ENCODE results near the gene PNKD.

PNKD gene

DNA sequence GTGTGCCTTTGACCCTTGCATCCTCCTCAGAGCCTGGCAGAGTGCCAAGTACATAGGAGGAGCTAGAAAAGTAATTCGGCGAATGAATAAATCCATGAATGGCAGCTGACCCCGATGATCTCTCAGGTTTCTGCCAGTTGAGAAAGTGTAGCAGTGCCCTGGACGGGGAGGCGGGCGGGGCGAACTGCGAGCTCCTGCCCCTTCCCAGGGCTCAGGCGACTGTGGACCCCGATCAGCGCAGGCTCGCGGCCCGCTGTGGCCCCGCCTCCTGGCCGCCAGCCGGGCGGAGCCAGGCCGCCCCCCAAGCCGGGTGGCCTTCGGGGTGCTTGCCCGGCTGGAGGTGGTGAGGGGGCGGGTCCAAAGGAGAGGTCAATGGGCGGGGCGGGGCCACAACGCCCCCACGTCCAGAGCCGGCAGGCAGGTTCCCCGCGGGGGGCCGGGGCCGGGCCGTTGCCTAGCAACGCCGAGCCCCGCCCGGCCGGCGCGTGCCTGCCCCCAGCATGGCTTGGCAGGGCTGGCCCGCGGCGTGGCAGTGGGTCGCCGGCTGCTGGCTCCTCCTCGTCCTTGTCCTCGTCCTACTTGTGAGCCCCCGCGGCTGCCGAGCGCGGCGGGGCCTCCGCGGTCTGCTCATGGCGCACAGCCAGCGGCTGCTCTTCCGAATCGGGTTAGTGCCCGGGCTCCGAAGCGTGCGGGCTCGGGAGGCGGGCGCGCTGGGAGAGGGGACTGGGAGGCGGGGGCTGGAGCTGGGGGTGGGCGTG is 52.6 kb downstream of the PNKD start:
- Mint-ChIP-seq H3K9me3 (no peaks in the 10 kb centered on the region), H3K27me3 (peaks cover 8% of the 10 kb centered on the region), H3K36me3 (ENCODE audit: low read depth) (no peaks in the 10 kb centered on the region), H3K4me3 (peak overlapping the region; percentile 83), H3K27ac (no peak overlapping the region), H3K4me1 (ENCODE audit: low read depth) (peaks cover 27% of the 10 kb centered on the region)

- peaks cover 27% of the 10 kb centered on the region for H3K4me1 Mint-ChIP-seq (ENCODE audit: low read depth)
- H3K27ac Mint-ChIP-seq: peak overlapping the region; percentile 34
- peak overlapping the region; percentile 83 for H3K4me3 Mint-ChIP-seq
- H3K27me3 Mint-ChIP-seq: peaks cover 8% of the 10 kb centered on the region
- H3K36me3 Mint-ChIP-seq (ENCODE audit: low read depth): no peaks in the 10 kb centered on the region
- no peaks in the 10 kb centered on the region for H3K9me3 Mint-ChIP-seq
These were observed 53.5 kb downstream of the PNKD start for GRCh38 chr2:218323526-218324472.

DNA sequence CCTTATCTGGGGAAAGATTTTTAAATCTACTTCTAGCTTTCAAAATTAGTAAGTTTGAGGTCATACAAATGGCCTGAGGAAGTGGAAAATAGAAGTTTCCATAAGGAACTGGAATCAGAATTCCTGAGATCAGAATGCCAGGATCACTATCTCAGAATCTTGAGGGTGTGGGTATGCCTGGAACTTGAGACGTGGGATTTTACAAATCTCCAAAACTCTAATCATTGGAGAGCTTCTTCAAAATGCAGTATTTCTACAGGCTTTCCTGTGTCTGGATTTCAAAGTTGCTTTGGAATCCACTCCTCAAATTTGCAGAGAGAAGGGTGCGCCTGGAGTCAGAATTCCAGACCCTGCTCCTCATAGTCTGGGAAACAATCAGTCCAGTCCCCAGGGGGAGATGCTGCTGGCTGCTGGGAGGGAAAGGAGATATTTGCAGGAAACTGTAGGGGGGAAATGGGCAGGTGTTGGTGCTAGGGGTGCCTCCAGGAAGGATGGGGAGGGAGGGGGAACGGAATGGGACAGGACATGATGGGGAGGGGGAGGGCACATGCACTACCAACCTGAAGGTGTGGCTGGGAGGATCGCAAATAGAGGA is 55.3 kb downstream of the PNKD start:
- Mint-ChIP-seq H3K27ac (no peak overlapping the region), H3K9me3 (no peaks in the 10 kb centered on the region), H3K4me1 (ENCODE audit: low read depth) (peaks cover 30% of the 10 kb centered on the region), H3K27me3 (peaks cover 8% of the 10 kb centered on the region), H3K36me3 (ENCODE audit: low read depth) (no peaks in the 10 kb centered on the region), H3K4me3 (no peak overlapping the region)

DNA sequence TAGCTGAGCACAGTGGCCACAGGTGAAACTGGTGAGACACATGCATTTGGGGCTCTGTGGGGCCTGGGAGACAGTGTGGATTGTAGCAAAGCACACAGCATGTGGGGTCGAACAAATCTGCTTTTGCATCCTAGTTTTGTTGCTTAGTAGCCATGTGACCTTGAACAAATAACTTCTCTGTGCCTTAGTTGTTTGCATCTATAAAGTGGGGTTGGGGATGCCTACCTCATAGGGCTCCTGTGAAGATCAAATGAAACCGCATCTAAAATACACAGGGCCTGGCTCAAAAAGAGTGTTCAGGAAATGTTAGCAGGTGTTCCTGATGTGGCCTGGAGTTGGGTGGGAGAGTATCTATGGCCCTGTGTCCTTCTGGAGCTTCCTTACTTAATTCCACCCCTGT is 56.0 kb downstream of the PNKD start:
- Mint-ChIP-seq H3K27ac (no peak overlapping the region), H3K27me3 (peaks cover 8% of the 10 kb centered on the region), H3K4me3 (no peak overlapping the region), H3K9me3 (no peaks in the 10 kb centered on the region), H3K36me3 (ENCODE audit: low read depth) (no peaks in the 10 kb centered on the region), H3K4me1 (ENCODE audit: low read depth) (peaks cover 23% of the 10 kb centered on the region)

- Mint-ChIP-seq H3K27me3 (peaks cover 8% of the 10 kb centered on the region), H3K4me3 (no peak overlapping the region), H3K9me3 (no peaks in the 10 kb centered on the region), H3K27ac (no peak overlapping the region), H3K36me3 (ENCODE audit: low read depth) (no peaks in the 10 kb centered on the region), H3K4me1 (ENCODE audit: low read depth) (peaks cover 27% of the 10 kb centered on the region)
These were observed 57.3 kb downstream of the PNKD start for GRCh38 chr2:218327451-218328210.

GRCh38 chr2:218328294-218328693 is 58.0 kb downstream of the PNKD start:
- Mint-ChIP-seq H3K9me3 (no peaks in the 10 kb centered on the region), H3K27me3 (peaks cover 8% of the 10 kb centered on the region), H3K4me1 (ENCODE audit: low read depth) (peaks cover 28% of the 10 kb centered on the region)

GRCh38 chr2:218329027-218329825 is 58.9 kb downstream of the PNKD start:
- H3K9me3 Mint-ChIP-seq: no peaks in the 10 kb centered on the region
- H3K27ac Mint-ChIP-seq: peak overlapping the region; percentile 36
- no peaks in the 10 kb centered on the region for H3K36me3 Mint-ChIP-seq (ENCODE audit: low read depth)
- H3K27me3 Mint-ChIP-seq: peaks cover 2% of the 10 kb centered on the region
- no peak overlapping the region for H3K4me3 Mint-ChIP-seq
- H3K4me1 Mint-ChIP-seq (ENCODE audit: low read depth): peaks cover 19% of the 10 kb centered on the region

More at GRCh38 chr2:218328294-218328693, 58.0 kb downstream of the PNKD start:
- Mint-ChIP-seq H3K36me3 (ENCODE audit: low read depth) (no peaks in the 10 kb centered on the region), H3K27ac (no peak overlapping the region), H3K4me3 (no peak overlapping the region)

DNA sequence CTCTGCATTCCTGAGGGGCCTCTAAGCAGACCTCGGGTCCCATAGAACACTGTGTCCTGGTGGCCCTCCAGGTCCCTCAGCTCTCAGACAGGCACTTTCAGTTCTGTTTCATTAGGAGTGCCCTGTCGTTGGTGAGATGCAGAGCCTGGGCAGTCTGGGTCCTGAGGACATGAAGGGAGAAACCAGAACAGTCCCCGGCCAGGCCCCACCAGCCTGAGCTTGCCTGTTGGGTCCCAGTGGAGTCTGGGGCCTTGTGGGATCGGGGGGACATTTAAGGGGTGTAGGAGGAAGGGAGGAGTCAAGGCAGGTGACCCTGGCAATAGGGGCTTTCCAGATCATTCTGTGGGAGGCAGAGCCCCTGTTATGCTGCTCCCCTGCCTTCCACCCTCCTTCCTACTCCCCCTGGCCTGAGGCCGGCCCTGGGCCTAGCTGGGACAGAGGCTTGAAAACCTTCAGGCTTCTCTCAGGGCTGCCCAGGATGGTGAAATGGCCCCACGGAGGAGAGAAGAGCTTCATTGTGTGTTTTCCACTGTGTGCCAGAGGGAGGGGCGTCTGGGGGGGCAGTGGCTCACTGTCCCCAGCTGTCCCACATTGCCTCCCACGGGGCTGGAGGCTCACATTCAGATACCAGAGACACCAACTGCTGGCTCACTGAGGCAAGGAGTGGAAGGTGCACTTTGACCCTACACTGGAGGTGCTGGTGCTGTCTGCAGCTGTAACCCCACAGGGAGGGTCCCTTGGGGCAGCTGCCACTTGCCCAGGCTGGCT is 59.7 kb downstream of the PNKD start:
- peak overlapping the region; percentile 36 for H3K27ac Mint-ChIP-seq
- no peaks in the 10 kb centered on the region for H3K27me3 Mint-ChIP-seq
- no peaks in the 10 kb centered on the region for H3K36me3 Mint-ChIP-seq (ENCODE audit: low read depth)
- peaks cover 18% of the 10 kb centered on the region for H3K4me1 Mint-ChIP-seq (ENCODE audit: low read depth)
- H3K4me3 Mint-ChIP-seq: no peak overlapping the region
- H3K9me3 Mint-ChIP-seq: no peaks in the 10 kb centered on the region

DNA sequence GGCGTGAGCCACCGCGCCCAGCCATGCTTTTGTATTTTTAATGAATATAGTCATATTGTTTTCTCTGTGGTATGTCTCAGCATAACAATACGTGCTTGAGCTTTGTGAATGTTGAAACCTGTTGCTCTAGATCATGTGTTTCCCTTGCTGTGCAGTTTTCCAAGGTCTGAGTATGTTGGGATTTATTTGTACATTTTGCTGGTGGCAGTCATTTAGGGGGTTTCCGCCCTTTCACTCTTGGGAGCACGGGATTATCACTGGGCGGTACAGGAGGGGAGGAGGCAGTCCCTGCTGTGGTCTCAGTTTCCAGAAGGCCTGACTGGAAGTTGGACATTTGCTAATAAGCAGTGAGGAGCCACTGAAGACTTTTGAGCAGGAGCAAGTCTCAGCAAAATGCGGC is 61.4 kb downstream of the PNKD start:
- H3K4me1 Mint-ChIP-seq (ENCODE audit: low read depth): peaks cover 18% of the 10 kb centered on the region

DNA sequence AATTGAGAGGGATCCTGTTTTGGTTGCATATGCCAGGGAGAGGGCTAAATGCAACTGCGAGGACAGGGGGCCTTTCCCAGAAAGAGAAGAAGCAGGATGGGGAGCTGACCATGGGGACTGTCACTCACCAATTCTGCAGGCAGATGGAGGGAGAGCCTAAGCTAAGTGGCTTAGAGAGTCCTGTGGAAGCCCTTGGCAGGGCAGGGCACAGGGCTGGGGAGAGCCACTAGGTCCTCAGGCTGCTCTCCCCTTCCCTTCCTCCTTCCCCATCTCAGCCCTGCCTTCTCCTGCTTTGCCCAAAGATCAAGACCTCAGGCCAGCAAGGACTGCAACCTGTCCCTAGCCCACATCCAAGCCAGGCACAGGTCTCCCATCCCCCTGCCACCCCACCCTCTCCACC is 62.0 kb downstream of the PNKD start:
- Mint-ChIP-seq H3K4me1 (ENCODE audit: low read depth) (peaks cover 18% of the 10 kb centered on the region), H3K4me3 (no peak overlapping the region), H3K9me3 (no peaks in the 10 kb centered on the region), H3K27me3 (no peaks in the 10 kb centered on the region), H3K27ac (no peak overlapping the region), H3K36me3 (ENCODE audit: low read depth) (no peaks in the 10 kb centered on the region)

More for the DNA sequence above, 61.4 kb downstream of the PNKD start:
- Mint-ChIP-seq H3K27ac (no peak overlapping the region), H3K36me3 (ENCODE audit: low read depth) (no peaks in the 10 kb centered on the region), H3K27me3 (no peaks in the 10 kb centered on the region), H3K4me3 (no peak overlapping the region), H3K9me3 (no peaks in the 10 kb centered on the region)

DNA sequence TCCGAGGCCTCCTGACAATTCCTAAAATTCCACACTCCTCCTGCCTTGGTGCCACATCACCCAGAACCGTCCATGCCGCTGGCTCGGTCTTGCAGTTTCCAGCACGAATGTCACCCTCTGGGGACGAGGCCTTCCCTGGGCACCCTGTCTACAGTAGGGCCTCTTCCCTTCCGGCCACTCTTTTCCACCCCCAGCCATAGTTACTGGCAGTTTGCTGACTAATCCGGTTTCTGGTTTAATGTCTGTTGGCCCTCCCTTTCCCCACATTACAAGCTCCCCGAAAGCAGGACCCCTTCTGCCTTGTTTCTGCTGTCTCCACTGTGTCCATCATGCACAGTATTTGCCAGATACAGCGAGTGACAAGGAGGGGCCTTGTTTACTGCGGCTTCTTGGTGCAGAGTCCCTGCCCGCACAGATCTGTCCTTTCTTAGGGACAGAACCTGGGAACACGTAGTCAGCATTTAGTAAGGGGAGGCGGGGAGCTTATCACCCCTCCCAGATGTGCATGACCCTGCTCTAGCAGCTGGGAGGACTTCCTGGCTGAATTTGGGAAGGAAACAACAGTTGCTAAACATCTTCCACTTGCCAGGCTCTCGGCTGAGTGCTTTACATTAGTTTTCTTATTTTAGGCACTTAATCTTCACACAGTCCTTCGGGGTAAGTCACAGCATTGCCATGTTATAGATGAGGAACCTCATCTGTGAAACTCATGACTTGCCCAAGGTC is 62.8 kb downstream of the PNKD start:
- Mint-ChIP-seq H3K36me3 (ENCODE audit: low read depth) (no peaks in the 10 kb centered on the region), H3K27ac (no peak overlapping the region), H3K9me3 (no peaks in the 10 kb centered on the region), H3K27me3 (no peaks in the 10 kb centered on the region), H3K4me1 (ENCODE audit: low read depth) (peaks cover 18% of the 10 kb centered on the region), H3K4me3 (peak overlapping the region; percentile 47)

GRCh38 chr2:218334531-218334930 is 64.2 kb downstream of the PNKD start:
- H3K27me3 Mint-ChIP-seq: no peaks in the 10 kb centered on the region
- H3K27ac Mint-ChIP-seq: no peak overlapping the region
- H3K36me3 Mint-ChIP-seq (ENCODE audit: low read depth): no peaks in the 10 kb centered on the region
- no peak overlapping the region for H3K4me3 Mint-ChIP-seq
- peaks cover 17% of the 10 kb centered on the region for H3K4me1 Mint-ChIP-seq (ENCODE audit: low read depth)
- H3K9me3 Mint-ChIP-seq: no peaks in the 10 kb centered on the region

DNA sequence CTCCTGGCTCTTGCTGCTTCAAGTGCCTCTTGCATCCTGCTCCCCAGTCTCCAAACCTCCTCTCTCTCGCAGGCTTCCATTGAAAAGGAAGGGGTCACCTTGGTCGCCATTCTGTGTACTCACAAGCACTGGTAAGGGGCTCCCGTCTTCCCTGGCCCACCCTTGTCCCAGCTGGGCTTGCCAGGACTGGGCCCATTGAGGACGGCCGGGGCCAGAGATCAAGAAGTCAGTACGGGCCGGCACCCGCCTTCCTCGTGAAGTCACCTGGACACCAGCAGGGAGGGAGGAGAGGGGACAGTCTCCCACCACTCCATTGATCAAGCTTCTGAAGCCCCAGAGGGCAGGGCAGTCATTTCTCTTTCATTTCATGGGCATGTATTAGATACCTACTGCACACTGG is 70.3 kb downstream of the PNKD start:
- Mint-ChIP-seq H3K36me3 (ENCODE audit: low read depth) (no peaks in the 10 kb centered on the region), H3K9me3 (no peaks in the 10 kb centered on the region), H3K4me3 (no peak overlapping the region), H3K27me3 (no peaks in the 10 kb centered on the region), H3K4me1 (ENCODE audit: low read depth) (no peaks in the 10 kb centered on the region), H3K27ac (peak overlapping the region; percentile 16)

Data from stimulated activated naive CD8-positive, alpha-beta T cell treated with anti-CD3 and anti-CD28 coated beads, Interleukin-15, Interleukin-2, amounts not matched to agents 100 ng/mL and 50 ng/mL, for 24 hours (primary cell).